ENCODE measurements around the gene MPIG6B. TPM values are rescaled to one million over a fixed set of nuclear protein-coding genes. Genes with fewer than 3 reads are reported as not detected.

Gene MPIG6B
- total RNA-seq, 6 donors from 2014 or later = 0.30 to 4.1 (median 1.2) TPM; not detected in 1

DNA sequence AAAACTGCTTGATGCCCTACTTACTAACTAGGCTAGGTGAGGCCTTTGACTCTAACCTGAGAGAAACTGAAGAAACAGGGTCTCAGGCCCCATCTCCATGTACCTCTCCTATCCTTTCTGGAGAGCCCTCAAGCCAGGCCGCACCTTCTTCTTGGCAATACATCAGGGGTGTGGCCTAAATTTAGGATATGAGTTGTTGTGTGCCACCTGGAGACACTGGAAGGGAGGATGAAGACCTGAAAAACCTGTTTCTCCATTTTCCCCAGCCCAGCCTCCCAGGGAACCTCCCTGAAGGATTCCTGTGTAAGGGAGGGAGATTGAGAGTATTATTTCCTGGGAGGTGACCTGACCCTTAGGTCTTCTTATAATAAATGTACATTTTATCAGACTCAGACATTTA, 4.9 kb upstream of the MPIG6B start:
- peak in 1 of 2 donors; percentile 65 for DNase-seq
- WGBS, 2 donors = 58 to 74% methylated on average over 1 of the region's 1 CpG
- no peak for ATAC-seq (ENCODE audit: low FRiP score in 2 of 2)

DNA sequence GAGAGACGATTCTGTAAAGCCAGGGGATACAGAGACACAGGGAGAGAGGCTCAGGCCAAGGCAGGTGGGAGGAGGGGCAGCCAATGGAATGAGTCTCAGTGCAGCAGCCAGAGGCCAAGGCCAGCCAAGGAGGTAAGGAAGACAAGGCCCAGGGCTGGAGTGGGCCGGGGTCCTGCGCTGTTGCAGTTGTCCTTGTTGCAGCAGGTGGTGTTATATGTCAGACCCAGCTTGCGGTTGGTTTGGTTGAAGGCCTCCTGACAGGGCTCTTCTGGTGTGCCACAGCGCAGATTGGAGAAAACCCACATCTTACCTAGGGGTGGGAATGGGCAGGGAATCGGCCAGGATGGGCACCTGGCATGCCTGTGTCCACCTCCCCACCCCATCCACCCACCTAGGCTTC, 4.2 kb upstream of the MPIG6B start:
- Histone ChIP-seq H3K4me3 (no peak overlapping the region), H3K9me3 (no peaks in the 10 kb centered on the region), H3K27me3 (no peaks in the 10 kb centered on the region), H3K27ac (peak overlapping the region in 2 of 4 donors; percentile 35 to 65), H3K4me1 (peaks cover 0 to 13% (median 2%) of the 10 kb centered on the region in 4 donors), H3K36me3 (no peaks in the 10 kb centered on the region)
- TF ChIP-seq POLR2AphosphoS5 (IDR thresholded peaks at IDR 0.05) = no peak
- TF ChIP-seq EP300 (IDR thresholded peaks at IDR 0.05) = no peak
- TF ChIP-seq, protein P1, sequence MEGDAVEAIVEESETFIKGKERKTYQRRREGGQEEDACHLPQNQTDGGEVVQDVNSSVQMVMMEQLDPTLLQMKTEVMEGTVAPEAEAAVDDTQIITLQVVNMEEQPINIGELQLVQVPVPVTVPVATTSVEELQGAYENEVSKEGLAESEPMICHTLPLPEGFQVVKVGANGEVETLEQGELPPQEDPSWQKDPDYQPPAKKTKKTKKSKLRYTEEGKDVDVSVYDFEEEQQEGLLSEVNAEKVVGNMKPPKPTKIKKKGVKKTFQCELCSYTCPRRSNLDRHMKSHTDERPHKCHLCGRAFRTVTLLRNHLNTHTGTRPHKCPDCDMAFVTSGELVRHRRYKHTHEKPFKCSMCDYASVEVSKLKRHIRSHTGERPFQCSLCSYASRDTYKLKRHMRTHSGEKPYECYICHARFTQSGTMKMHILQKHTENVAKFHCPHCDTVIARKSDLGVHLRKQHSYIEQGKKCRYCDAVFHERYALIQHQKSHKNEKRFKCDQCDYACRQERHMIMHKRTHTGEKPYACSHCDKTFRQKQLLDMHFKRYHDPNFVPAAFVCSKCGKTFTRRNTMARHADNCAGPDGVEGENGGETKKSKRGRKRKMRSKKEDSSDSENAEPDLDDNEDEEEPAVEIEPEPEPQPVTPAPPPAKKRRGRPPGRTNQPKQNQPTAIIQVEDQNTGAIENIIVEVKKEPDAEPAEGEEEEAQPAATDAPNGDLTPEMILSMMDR (IDR thresholded peaks at IDR 0.05) = no peak
- no peak for TF ChIP-seq POLR2A (IDR thresholded peaks at IDR 0.05)
- no peak for ATAC-seq (ENCODE audit: low FRiP score in 2 of 2)
- DNase-seq = peak in 1 of 2 donors; percentile 34
- WGBS, 2 donors = 80 to 88% methylated on average over 6 of the region's 6 CpGs

More for the DNA sequence above, 4.9 kb upstream of the MPIG6B start:
- no peaks in the 10 kb centered on the region for H3K36me3 ChIP-seq
- no peaks in the 10 kb centered on the region for H3K27me3 ChIP-seq
- no peaks in the 10 kb centered on the region for H3K9me3 ChIP-seq
- no peak overlapping the region for H3K4me3 ChIP-seq
- peaks cover 0 to 13% (median 2%) of the 10 kb centered on the region in 4 donors for H3K4me1 ChIP-seq
- TF ChIP-seq POLR2AphosphoS5 (IDR thresholded peaks at IDR 0.05) (peak in 1 of 2 donors; percentile 21), POLR2A (IDR thresholded peaks at IDR 0.05) (no peak), EP300 (IDR thresholded peaks at IDR 0.05) (peak in 1 of 4 donors; percentile 9)
- TF ChIP-seq, protein P1 (IDR thresholded peaks at IDR 0.05) = no peak
- peak overlapping the region in 1 of 4 donors; percentile 65 for H3K27ac ChIP-seq

DNA sequence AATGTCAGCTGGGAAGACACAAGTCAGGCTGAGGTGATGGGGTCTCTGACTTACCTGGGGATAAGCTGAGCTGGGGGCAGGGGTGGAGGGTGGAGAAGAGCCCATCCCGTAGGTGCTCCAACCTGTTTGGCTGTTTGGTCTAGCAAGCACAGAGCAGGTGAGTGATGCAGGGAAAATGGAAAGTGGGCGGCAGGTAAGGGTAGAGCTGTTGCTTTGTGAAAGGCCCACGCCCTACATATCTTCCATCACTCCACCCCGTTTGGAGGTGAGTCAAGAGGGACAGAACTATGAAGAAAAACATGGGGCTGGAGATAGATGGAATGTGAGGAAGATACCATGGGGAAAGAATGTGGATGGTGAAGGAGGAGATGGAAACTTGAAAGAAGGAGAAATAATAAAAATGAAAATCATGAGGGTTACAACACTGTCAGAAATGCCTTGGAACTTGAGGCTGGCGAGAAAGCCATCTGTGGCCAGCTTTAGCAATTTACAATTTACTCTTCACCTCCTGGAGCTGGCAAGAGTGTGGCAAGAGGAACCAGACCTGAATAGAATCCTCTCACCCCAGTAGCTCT, 2.9 kb upstream of the MPIG6B start:
- H3K4me1 ChIP-seq = peaks cover 0 to 13% (median 3%) of the 10 kb centered on the region in 4 donors
- H3K27ac ChIP-seq = no peak overlapping the region
- TF ChIP-seq, protein P1 (IDR thresholded peaks at IDR 0.05) = no peak
- no peak for TF ChIP-seq POLR2AphosphoS5 (IDR thresholded peaks at IDR 0.05)
- no peak for TF ChIP-seq EP300 (IDR thresholded peaks at IDR 0.05)
- TF ChIP-seq POLR2A (IDR thresholded peaks at IDR 0.05) = no peak
- no peaks in the 10 kb centered on the region for H3K27me3 ChIP-seq
- ATAC-seq (ENCODE audit: low FRiP score in 2 of 2) (no peak), DNase-seq (no peak)
- no peaks in the 10 kb centered on the region for H3K9me3 ChIP-seq
- no peaks in the 10 kb centered on the region for H3K36me3 ChIP-seq
- no peak overlapping the region for H3K4me3 ChIP-seq
- 69 to 80% methylated on average over 5 of the region's 5 CpGs for WGBS, 2 donors

DNA sequence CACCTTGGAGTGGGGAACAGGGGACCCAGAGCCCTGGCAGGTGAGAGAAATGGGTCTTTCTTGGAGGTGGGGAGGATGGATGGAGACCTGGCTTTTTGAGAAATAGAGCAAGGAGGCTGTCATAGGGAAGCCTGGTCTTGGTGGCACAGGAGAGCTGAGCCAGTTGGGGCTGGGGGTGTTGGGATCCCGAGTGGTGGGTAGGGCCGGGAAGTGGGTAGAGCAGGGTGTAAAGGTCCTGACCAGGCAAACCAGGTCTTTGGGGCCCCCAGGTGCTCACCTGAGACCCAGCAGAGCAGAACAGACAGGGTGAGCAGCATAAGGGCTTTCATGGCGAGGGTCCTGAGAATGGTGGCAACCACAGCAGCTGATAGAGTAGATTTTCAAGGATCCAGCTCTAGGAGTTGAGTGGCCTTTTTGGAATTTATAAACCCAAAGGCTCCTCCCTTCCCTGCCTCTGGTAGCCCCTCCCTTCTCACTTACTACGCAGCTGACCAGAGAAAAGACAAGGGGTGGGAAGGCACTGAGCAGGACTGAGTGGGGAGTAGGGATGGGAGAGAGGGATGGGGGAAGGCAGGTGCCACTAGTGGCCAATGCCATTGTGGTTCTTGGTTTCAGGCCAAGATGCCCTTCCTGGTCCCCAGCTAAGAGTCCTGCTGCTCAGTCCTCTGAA, 1.7 kb upstream of the MPIG6B start, which contains the start of gene LY6G6C:
TSS of gene LY6G6C (minus strand) at position 396 of the 670 bp plus-strand sequence. CDS start at position 329, 67 bp downstream.
- H3K27ac ChIP-seq = no peak within 1 kb of the TSS
- TF ChIP-seq POLR2AphosphoS5 (IDR thresholded peaks at IDR 0.05) (no peak), POLR2A (IDR thresholded peaks at IDR 0.05) (no peak), EP300 (IDR thresholded peaks at IDR 0.05) (no peak)
- TF ChIP-seq, protein P1 (IDR thresholded peaks at IDR 0.05) = no peak
- no peak for DNase-seq
- WGBS, 2 donors = 87 to 90% methylated on average over 4 of the region's 4 CpGs
- no peak within 1 kb of the TSS for H3K4me3 ChIP-seq
- H3K4me1 ChIP-seq = peaks cover 8 to 19% (median 11%) of the 10 kb centered on the region in 4 donors
- ATAC-seq (ENCODE audit: low FRiP score in 2 of 2) = no peak
- no peaks in the 10 kb centered on the region for H3K27me3 ChIP-seq
- H3K36me3 ChIP-seq = peaks cover 0 to 7% (median 0%) of the 10 kb centered on the region in 4 donors
- H3K9me3 ChIP-seq = no peaks in the 10 kb centered on the region

All from upper lobe of left lung (tissue), 6 donors.